Activated CD8-positive, alpha-beta memory T cell treated with anti-CD3 and anti-CD28 coated beads for 4 hours (primary cell): ENCODE data around the gene RBM6.
"Not testable (repeated sequence)": the region's sequence is repeated elsewhere in the genome, so short reads cannot be mapped to it uniquely, and the experiment has no call there.

Experiments
- DNase-seq, 2 donors: peaks; one replicate each; pipeline ENCODE4 v3.0.0-alpha.2; 2020; ENCODE audit warnings: low read depth in 2 of 2

Gene RBM6

DNA sequence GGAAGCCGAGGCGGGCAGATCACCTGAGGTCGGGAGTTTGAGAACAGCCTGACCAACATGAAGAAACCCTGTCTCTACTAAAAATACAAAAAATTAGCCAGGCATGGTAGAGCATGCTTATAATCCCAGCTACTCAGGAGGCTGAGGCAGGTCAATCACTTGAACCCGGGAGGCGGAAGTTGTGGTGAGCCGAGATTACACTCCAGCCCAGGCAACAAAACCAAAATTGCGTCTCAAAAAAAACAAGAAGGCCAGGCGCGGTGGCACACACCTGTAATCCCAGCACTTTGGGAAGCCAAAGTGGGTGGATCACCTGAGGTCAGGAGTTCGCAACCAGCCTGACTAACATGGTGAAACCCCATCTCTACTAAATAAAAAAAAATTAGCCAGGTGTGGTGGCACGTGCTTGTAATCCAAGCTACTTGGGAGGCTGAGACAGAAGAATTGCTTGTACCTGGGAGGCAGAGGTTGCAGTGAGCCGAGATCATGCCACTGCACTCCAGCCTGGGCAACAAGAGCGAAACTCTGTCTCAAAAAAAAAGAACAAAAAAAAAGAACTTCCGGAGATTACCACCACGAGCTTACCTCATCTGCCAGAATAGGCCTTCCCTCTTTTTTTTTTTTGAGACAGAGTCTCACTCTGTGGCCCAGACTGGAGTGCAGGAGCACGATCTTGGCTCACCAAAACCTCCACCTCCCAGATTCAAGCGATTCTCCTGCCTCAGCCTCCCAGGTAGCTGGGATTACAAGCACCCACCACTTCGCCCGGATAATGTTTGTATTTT is 22.0 kb upstream of the RBM6 start:
- not testable (repeated sequence) for DNase-seq

DNA sequence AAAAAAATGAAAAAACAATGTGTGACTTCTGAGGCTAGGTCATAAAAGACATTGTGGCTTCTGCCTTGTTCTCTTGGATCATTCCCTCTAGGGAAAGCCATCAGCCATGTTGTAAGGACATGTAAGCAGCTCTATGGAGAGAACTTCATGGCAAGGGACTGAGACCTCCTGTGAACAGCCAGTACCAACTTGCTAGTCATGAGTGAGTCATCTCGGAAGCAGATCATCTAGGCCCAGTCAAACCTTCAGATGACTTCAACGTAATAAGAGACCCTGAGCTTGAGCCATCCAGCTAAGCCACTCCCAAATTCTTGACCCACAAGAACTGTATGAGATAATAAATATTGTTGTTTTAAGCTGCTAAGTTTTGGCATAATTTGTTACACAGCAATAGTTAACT is 15.3 kb upstream of the RBM6 start:
- no peak for DNase-seq

GRCh38 chr3:49925485-49925884 is 14.5 kb upstream of the RBM6 start:
- DNase-seq = no peak

- no peak for DNase-seq
Measured at GRCh38 chr3:49926117-49926728, 13.7 kb upstream of the RBM6 start.

GRCh38 chr3:49927798-49928197 is 12.2 kb upstream of the RBM6 start:
- DNase-seq = no peak

DNA sequence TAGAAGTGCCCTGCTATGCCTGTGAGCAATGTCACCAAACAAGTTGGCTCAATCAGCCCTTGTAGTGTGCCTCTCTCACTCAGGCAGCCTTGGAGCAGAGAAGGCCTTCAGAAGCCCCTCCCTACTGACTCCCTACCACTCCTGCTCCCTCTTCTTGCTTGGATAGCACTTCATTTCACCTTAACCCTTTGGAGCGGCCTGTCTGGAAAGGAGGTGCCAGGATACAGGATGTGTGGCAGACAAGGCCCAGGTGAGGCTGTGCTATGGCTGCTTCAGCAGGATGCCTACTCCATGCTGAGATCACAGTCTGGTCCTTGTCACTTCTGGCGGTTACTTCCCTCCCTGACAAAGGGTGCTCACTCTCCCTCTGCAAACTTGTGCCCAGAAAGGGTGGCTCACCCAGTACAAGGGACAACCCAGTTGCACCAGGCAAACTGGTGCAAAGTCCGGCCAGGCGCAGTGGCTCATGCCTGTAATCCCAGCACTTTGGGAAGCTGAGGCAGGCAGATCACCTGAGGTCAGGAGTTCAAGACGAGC is 11.4 kb upstream of the RBM6 start:
- DNase-seq = no peak

DNA sequence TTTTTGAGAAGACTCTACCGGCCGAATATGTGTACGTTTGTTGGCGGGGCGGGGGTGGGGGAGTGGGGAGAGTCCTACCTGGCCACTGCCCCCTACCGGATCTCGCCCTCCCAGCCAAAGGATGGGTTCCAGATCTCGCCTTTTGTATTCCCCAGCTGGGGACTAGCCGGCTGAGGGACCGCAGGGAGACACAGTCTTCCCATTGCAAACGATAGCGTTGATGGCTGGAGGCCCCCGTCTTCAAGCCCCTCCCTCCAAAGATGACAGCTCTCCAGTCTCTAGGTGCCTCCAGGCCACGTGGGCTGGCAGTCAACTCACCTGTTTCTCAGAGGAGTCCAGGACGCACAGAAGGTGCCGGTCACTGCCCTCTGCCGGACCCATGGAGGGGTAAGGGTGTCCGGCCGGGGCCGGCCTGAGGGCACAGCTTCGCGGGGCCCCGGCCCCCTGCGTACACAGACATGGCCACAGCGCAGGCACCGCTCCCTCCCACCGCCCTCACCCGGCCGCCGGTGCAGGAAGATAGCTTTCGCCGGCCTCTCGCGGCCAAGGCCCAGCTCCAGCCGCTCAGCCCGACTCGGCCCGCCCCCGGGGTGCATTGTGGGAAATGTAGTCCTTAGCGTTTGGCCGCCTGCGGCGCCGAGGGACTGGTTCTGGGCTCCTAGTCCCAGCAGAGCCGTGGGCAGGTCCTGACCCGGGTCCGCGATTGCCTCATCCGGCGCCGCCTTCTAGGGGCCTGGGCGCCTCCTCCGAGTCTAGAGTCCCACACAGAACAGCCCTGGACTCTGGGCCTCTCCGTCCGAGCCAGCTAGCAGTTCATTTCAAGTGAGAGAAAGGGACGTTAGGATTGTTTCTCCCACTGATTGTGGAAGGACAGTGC is 10.4 kb upstream of the RBM6 start, which contains the start of gene MON1A:
MON1A (minus strand) TSS at position 521 of the 877 bp plus-strand sequence. CDS start 16,465 bp downstream, outside the sequence.
- peak; percentile 62 to 78 for DNase-seq

DNA sequence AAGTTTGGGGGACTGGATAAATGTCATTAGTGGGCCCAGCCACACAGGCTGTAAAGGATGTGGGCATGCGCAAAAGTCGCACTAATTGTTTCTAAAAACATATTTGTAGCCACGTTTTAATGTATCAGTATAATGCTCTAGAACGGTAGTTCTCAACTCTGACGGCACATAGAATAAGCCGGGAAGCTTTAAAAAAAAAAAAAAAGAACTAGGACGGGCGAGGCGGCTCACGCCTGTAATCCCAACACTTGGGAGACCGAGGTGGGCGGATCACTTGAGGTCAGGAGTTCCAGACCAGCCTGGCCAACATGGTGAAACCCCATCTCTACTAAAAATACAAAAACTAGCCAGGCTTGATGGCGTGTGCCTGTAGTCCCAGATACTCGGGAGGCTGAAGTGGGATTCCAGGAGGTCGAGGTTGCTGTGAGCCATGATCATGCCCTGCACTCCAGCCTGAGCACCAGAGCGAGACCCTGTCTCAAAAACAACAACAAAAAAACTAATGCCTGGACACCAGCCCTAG is 9.7 kb upstream of the RBM6 start:
- no peak for DNase-seq

DNA sequence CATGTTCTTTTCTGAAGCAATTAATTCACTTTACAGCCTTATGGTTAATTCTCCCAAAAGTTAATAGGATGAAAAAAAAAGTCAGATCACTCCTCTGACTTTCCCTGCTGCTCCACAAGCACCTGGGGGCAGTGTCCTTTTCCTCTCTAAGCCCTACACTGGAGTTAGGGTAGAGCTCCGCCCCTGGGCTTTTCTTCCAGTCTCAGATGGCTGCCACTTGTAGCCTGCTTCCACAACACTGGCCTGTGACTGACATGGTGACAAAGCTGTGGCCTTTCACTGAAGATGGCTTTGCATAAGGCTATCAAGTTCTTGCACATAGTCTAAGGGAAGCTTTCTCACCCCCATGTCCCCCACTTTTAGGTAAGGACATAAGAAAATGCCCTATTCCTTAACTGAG is 9.0 kb upstream of the RBM6 start:
- no peak for DNase-seq

DNA sequence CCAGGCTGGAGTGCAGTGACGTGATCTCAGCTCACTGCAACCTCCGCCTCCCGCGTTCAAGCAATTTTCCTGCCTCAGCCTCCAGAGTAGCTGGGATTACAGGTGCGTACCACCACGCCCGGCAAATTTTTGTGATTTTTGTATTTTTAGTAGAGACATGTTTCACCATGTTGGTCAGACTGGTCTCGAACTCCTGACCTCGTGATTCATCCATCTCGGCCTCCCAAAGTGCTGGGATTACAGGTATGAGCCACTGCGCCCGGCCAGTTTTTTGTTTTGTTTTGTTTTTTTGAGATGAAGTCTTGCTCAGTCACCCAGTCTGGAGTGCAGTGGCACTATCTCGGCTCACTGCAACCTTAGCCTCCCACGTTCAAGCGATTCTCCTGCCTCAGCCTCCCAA is 7.7 kb upstream of the RBM6 start:
- DNase-seq = not testable (repeated sequence)

DNA sequence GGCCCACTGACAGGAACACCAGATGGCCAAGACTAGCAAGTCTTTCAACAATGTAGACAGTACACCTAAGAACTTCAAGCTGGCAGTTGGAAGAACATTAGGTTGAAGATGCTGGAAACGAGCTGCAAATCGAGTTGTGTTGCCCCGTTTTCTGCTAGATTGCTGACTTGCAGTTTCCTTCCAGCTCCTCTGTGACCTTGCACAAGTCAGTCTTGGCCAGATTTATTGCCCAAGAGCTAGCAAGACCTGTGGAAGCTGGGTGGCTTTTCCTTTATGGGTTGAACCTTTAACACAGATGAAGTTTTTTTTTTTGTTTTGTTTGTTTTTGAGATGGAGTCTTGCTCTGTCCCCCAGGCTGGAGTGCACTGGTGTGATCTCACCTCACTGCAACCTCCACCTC is 2.9 kb upstream of the RBM6 start:
- no peak for DNase-seq

DNA sequence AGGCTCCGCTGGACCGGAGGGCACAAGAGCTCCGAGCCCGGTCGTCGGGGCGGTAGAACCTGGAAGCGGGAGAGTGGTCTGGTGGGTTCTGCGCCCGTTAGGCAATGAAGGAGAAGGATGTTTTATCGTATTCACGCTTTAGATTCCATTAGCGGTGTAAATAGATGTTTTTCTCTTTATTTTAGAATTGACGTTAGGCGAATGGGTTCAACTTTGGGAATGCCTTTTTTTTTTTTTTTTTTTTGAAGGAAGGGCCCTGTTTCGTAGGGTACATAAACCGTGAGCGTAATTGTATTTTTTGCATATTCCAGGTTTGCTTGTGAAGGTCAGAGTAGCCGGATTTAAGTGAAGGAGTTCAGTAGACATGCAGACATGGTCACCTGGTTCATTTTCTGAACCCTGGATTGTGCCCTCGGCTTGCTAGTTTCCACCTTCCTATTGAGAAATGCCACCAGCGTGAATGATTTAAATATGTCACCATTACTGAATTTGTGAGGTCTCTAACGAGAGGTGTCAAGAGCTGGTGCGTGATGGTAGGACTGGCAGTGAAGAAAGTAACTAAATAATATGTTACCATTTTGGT is 808 bp downstream of the RBM6 start:
- DNase-seq = no peak

DNA sequence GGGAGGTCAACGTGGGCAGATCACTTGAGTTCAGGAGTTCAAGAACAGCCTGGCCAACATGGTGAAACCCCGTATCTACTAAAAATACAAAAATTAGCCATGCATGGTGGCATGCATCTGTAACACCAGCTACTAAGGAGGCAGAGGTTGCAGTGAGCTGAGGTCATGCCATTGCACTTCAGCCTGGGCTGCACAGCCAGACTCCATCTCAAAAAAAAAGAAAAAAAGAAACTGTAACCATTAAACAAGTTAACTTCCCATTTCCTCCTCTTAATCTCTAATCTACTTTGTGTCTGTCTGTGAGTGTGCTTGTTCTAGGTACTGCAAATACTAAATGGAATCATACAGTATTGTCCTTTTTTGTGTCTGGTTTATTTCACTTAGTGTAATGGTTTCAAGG is 2.7 kb downstream of the RBM6 start:
- no peak for DNase-seq

DNA sequence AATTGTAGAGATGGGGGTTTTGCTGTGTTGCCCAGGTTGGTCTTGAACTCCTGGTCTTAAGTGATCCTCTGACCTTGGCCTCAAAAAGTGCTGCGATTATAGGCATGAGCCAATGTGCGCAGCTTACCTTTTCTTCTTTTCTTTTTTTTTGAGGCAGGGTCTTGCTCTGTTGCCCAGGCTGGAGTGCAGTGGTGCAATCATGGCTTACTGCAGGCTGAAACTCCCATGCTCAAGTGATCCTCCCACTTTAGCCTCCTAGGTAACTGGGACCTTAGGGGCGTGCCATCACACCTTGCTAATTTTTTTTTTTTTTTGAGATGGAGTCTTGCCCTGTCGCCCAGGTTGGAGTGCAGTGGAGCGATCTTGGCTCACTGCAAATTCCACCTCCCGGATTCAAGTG is 13.0 kb downstream of the RBM6 start:
- DNase-seq = no peak

- no peak for DNase-seq
Measured at GRCh38 chr3:49955636-49956035, 15.7 kb downstream of the RBM6 start.

GRCh38 chr3:49966233-49966942 is 26.4 kb downstream of the RBM6 start:
- no peak for DNase-seq

DNA sequence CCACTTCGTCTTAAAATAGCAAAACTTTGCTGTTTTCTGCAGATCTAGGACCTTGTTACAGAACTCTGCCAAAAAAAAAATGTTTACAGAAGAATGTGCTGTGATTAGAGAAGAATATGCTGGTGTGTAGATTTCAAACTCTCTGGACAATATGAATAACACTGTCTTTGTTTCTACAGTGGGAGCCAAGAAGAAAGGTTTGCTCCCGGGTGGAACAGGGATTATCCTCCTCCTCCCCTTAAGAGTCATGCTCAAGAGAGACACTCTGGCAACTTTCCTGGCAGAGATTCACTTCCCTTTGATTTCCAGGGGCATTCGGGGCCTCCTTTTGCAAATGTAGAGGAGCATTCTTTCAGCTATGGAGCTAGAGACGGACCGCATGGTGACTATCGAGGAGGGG is 27.3 kb downstream of the RBM6 start:
- DNase-seq = no peak

- DNase-seq = no peak
Measured at GRCh38 chr3:49968346-49968745, 28.4 kb downstream of the RBM6 start.

DNA sequence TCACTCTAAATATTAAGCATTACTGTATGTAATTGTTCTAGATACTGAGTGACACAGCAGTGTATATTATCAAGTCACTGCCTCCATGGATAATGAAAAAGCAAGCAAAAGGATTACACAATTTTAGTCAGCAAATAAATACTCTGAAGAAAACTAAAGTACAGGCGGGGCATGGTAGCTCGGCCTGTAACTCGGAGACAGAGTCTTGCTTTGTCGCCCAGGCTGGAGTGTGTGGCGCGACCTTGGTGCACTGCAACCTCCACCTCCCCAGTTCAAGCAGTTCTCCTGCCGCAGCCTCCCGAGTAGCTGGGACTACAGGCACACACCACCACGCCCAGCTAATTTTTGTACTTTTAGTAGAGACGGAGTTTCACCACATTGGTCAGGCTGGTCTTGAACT is 32.7 kb downstream of the RBM6 start:
- DNase-seq = no peak

GRCh38 chr3:49976942-49977341 is 37.0 kb downstream of the RBM6 start:
- DNase-seq = no peak

GRCh38 chr3:49984394-49984793 is 44.4 kb downstream of the RBM6 start:
- no peak for DNase-seq
